ENCODE results near the gene OSTF1.
A peak's percentile ranks its signal among the peaks of the same experiment; 100 is the strongest.

Gene OSTF1

DNA sequence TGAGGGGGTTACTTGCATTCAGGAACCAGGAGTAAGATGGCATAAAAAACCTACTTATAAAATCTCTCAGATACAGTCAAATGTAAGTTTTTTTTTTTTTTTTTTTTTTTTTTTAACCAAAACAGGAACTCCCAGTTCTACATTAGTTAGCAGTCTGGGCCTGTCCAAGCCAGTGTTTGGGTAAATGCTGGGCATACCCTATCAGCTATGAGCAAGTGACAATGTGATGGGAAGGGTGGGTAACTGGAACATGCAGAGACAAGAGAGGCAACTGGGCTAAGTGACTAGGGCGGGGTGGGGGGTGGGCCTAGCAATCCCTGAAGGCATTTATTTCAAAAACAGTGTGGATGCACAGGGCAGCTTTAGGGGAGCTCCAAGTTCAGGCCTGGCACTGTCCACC lies 2.7 kb upstream of the OSTF1 start:
- peak; percentile 10 to 18 for DNase-seq

DNA sequence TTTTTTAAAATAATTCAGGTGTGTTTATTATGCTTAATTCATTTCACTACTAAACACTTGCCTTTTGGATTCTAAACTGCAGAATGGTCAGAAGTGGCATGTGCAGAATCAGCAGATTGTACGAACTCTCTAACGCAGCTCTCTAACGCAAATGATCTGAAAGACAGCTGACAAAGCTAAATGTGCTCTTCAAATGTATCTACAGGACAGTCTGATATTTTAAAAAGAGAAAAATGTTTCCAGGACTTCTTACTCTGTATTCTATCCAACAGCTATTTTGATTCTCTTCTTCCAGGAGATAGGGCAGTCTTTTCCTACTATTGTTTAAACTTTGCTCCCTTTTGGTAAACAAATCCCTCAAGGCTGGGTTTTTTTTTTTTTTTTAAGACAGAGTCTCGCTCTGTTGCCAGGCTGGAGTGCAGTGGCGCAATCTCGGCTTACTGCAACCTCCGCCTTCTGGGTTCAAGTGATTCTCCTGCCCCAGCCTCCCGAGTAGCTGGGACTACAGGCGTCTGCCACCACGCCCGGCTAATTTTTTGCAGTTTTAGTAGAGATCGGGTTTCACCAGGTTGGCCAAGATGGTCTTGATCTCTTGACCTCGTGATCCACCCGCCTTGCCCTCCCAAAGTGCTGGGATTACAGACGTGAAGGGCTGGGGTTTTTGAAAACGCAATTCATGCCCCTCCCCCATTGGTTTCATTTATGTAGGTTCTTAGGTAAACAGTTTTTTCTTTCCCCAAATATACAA lies 1.6 kb upstream of the OSTF1 start:
- no peak for DNase-seq

DNA sequence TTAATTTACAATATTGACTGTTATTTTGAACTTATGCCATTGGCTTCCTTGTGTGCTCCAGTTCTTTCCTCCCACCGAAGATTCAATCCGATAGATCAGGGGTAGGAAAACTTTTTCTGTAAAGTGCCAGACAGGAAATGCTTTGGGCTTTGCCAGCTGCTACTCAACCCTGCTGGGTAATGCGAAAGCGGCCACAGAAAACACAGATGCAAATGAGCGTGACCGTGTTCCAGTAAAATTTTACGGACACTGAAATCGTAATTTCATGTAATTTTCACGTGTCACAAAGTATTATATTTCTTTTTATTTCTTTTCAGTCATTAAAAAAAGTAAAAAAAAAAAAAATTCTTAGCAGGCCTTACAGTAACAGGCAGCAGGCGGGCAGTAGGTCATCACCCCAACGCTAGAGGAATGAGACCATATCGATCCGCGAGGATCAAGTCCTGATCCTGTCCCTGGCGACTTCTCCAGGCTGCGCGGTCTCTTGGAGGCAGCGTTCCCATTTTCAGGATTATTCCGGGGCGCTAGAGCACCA lies 958 bp upstream of the OSTF1 start:
- peak; percentile 36 to 62 for DNase-seq

DNA sequence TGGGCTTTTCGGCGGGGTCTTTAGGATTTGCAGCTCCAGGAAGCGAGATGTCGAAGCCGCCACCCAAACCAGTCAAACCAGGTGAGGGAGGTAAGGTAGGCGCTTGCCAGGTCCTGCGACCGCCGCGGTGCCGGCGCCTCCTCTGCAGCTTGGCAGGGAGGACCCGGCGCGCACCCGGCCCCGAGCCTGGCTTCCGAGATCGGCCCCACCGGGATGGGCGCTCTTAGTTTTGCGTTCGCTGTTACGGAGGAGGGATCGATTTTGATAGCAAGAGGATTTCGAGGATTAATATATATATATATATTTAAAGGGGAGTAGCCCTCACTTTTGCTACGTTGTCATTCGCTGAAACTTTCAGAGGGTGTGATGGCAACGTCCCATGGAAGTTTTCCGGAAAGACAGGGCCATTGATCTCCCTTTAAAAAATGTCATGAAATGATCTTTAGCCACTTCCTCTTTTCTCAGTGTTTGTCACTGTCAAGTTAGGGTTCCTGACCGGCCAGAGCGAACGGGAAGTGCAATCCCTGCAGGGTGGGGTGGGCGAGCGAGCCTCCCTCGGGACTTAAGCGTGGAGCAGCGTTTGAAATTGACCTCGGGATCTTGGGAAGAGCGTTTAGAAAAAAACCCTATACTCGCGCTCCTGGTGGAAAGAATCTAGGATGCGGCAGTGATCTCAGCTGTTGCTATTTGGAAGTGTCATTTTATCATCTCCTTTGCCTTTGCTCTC lies 495 bp downstream of the OSTF1 start:
- DNase-seq = peak; percentile 84 to 91

DNA sequence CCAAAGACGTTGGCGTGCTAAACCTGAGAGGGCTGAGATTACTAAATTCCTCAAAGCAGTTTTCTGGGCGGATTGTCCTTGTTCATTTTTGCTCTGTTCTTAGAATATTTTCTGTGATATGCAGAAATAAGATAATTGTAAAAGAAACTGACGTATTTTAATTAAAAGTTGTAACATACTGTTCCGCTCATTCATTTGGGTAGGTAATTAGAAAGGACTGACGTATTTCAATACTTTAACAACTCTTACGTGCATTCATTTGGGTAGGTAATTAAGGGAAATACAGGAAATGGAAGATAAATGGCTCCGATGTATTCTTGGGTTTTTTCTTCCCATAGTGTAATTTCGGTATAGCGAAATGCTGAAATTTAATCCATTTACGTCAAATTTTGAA lies 1.1 kb downstream of the OSTF1 start:
- DNase-seq = no peak

DNA sequence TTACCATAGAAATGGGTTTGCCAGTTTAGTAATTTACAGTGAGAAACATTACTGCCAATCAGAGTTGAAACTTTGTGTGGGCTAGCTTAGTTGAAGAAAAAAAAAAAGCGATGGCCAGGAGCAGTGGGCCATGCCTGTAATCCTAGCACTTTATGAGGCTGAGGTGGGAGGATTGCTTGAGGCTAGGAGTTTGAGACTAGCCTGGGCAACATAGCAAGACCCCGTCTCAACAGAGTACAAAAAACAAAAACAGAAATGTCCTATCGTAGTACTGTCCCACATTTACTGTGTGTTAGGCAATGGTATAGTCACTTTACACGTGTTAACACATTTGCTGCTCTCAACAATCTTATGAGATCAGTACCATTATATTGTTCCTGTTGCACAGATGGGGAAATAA lies 2.3 kb downstream of the OSTF1 start:
- DNase-seq = no peak

GRCh38 chr9:75092766-75093165 lies 4.5 kb downstream of the OSTF1 start:
- no peak for DNase-seq

GRCh38 chr9:75096796-75097195 lies 8.5 kb downstream of the OSTF1 start:
- DNase-seq = no peak

GRCh38 chr9:75101004-75101588 lies 12.8 kb downstream of the OSTF1 start:
- DNase-seq = no peak

GRCh38 chr9:75102177-75102790 lies 14.0 kb downstream of the OSTF1 start:
- no peak for DNase-seq

- DNase-seq = no peak
Observed at GRCh38 chr9:75104607-75105006, 16.3 kb downstream of the OSTF1 start.

DNA sequence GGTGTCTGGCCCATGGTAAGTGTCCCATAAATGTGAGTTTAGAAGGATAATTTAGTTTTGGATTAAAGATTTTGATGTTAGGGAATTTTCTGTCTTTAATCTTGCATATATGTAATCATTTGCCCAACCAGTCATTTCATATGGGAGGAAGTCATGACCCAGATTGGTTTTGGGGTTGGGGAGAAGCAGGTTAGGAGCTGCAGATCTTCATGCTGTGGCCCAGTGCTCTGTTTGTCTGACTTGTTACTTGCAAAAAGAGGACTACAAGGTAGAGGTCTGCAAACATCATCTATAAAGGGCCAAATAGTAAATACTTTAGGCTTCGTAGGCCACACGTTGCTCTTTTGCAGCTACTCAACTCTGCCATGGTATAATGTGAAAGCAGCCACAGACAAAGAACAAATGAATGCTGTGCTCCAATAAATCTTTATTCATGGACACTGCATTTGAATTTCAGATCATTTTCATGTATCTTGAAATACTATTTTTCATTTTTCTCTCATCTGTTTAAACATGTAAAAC lies 16.8 kb downstream of the OSTF1 start:
- DNase-seq = no peak

DNA sequence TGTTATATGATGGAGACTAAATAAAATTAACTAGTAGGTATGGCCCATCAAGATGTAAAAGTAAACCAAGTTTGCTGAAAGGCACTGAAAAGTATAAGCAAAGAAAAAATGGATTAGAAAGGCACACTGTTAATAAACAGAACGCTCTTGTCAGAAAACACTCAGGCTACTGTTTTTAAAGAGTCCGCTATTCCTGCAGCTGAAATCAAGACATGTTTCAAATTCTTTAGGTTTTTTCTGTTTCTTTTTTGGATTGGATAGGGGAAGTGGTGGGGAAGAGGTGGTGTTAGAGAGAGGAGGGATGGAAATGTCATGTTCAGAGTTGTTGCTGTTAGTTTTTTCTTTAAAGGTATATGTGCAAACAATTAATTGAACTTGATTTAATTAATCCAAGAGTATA lies 17.5 kb downstream of the OSTF1 start:
- no peak for DNase-seq

DNA sequence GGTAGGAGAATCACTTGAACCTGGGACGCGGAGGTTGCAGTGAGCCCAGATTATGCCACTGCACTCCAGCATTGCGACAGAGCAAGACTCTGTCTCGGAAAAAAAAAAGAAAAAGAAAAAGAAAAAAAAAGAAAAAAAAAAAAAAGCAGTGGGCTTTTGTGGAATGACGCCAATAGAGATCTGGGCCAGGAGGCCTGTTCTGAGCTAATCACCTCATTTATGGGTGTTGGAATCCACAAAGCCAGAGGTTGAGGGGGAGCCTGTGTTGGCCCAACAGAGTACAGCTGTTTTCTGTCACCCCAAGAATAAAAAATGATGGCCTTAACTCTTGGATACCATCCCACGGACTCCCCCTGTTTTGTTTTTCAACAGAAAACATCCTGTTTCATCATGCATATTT lies 18.5 kb downstream of the OSTF1 start:
- no peak for DNase-seq

DNA sequence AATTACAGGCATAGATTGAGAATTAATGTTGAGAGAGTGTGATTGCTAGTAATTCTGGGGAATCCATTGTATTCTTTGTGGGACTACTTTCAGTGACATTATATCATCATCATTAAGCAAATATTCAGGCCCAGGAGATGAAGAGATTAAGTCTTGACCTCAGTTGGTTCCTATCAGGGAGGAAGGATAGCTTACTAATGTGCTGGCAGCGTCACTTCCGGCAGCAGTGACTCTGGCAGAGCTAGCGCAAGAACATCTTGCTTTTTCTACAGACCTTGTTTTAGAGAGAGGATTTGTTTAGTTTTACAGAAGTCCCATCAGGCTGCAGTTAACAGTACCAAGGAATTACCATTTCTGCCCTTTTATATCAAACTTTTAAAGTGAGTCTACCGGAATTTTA lies 20.3 kb downstream of the OSTF1 start:
- peak in 1 of 2 donors; percentile 34 for DNase-seq

- DNase-seq = no peak
Observed at GRCh38 chr9:75109210-75109839, 21.0 kb downstream of the OSTF1 start.

DNA sequence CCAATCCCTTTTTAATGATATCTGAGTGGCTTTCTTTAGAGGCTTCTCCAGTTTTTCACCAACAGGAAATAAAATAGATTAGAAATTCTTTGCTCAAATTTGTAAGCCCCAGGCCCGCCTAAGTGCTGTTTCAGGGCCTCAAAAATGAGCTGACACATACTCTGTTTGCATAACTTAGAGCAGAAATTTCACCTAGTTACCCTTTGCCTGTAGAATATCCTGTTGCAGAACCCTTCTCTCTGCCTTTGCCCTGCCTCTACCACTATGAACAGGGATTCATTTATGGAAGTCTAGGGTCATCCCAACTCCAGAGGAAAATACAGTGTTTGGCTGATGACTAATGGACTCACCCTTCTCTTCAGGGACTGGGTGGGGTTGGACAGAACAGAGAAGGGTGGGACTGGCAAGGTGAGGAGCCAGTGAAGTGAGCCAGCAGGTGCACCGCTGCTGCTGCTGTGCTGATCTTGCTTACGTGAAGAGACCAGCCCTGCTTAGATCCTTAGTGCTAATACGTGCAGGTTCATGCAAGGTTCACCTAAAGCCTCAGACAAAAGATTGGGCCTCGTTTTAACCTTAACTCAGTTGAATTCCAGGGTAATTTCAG lies 22.8 kb downstream of the OSTF1 start:
- DNase-seq = no peak

- no peak for DNase-seq
Observed at GRCh38 chr9:75112789-75113188, 24.5 kb downstream of the OSTF1 start.

- DNase-seq = peak; percentile 10 to 11
Observed at GRCh38 chr9:75116306-75116705, 28.0 kb downstream of the OSTF1 start.

- no peak for DNase-seq
Observed at GRCh38 chr9:75117564-75117963, 29.2 kb downstream of the OSTF1 start.

GRCh38 chr9:75120686-75121085 lies 32.4 kb downstream of the OSTF1 start:
- DNase-seq = peak; percentile 48 to 59

- DNase-seq = no peak
Observed at GRCh38 chr9:75121914-75122558, 33.7 kb downstream of the OSTF1 start.
